GM21529 (cell line): ENCODE results near the gene VPS13D.

Source experiments
- ATAC-seq: cut with Tn5 transposase; IDR thresholded peaks from one replicate; pipeline ENCODE4 v1.9.1; 2021; ENCODE audit not compliant: unreplicated experiment

VPS13D gene

DNA sequence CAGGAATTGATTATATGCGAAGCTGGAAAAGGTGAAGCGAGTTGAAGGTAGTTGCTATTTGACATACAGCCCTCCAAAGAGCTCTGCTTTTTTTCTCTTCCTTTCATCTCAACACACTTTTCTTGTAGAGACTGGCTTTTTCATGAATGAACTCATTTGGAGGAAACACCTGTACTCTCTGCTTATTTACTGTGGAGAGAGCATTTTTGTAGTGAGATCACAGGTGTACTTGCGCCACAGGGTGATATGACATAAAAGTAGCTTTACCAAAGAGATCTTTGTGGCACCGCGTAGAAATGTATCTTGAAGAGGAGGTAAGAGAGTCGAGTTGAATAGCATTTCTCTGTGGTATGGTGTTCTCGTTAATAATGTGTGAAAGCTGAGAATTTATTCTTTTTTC lies 187.6 kb downstream of the VPS13D start:
- no peak for ATAC-seq

DNA sequence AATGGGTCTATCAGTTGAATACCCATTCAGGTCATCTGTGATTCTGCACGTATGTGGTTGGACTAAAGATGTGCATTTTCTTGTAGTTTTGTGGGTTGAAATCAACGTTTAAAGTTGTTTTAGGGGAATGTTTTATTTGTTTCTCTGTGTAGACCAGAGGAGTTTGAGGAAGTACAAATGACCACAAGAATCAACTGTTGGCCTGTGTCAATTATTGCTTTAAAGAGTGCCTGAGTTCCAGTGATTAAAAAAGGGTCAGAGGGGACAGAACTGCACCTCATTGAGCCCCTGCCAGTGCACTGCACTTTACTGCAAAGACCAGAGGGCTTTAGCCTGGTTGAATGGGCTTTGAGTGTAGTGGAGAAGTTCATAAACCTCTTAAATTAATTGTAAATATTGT lies 190.3 kb downstream of the VPS13D start:
- no peak for ATAC-seq

DNA sequence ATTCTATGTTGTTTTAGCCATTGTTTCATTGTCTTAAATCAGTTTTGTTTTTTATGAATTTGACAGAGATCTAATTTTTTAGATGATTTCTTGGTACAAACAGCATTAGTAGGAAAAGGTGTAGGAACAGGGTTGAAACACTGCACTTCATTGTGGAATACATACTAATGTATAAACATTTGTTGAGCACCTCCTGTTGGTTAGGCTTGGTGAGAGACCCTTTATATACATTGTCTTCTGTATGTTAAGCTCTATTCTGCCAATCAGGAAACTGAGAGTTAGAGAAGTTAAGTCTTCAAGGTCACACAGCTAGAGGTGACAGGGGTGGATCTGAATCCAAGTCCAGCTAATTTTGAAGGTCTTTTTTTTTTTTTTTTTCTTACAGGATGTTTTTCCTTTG lies 192.7 kb downstream of the VPS13D start:
- ATAC-seq: no peak

DNA sequence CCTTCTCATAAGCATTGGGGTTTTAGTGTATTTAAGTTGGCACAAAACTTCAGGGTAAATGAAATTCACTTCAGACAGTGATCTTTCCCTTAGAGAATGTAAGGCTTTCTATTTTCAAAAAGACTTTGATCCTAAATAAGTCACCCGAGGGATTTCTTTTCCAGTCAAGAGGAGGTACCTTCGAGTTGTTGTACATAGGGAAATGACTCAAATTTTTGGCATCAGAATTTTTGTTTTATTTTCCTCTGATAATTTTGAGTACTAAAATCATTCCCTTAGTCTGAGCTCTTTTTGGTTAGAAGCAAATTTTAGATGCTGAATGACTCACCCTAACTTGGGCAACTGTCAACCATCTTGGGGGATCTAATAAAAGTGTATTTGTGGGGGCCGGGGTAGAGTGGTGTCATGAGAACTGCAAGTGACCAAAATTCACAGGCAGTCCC lies 194.3 kb downstream of the VPS13D start:
- no peak for ATAC-seq

DNA sequence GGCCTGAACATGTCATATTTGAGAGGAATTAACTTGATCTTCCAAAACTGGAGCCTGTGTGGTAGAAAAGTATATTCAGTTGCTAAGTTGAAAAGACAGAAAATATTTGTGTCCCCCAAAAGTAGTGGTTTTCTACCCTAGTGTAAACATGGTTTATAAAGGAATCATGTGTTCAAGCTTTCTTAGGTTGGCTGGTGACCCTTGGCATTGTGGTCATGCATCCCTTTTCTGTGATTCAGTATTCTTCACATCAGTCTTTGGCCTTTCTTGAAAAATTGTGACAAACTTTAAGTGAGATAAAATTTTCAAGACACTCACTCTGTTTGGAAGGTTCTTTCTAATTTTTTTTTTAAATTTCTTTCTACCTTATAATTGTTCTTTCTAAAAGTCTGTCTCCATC lies 195.0 kb downstream of the VPS13D start:
- ATAC-seq: no peak

DNA sequence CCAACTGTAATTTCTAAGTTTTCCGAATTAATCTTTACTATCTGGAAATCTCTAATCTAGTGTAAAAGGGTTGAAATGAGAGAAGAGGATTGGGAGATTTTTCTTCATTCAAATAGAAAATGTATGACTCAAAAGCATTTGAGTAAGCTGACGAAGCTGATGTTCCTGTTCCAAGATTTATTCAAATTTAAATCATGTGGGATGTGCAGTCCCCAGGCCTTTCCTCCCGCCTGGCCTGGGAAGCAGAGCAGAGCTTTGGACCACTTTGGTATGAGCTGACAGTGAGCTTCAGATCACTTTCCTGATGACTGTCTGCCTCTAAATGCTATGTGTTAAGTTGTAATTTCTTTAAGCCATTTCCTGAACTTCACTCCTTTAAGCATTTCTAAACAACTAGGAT lies 196.2 kb downstream of the VPS13D start:
- no peak for ATAC-seq

DNA sequence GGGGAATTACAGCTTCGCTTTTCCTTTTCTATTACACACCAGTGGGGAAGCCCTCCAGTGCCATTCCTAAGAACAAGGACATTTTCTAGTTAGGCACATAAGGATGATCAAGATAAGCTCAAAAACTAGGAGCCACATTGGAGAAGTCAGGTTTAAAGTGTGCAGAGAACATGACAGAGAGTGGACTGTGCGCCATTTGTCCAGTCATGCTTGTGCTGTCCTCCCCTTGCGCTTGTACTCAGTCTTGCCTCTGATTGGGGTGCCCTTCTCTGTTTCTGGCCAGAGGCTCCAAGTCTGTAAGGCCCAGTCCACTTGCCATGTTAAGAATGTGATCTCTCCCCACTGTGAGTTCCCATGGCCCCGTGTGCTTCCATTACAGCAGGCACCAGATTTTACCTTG lies 198.5 kb downstream of the VPS13D start:
- ATAC-seq: no peak

DNA sequence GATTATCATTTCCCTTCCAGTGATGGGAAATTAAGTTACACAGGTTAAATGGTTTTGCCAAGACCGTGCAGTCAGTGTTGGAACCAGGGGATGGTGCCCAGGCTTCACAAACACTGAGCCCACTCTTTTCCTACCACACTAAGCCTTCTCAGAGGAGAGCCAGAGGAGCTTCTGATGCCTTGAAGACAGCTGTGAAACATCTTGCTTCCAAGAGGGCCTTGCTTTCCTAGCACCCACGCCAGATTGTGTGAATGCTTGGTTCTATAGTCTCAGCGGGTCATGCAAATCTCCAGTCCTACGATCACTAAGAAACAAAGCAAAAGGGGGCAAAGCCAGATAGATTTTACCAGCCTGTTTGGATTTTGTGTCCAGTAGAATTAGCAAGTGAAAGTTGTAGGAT lies 200.7 kb downstream of the VPS13D start:
- no peak for ATAC-seq

DNA sequence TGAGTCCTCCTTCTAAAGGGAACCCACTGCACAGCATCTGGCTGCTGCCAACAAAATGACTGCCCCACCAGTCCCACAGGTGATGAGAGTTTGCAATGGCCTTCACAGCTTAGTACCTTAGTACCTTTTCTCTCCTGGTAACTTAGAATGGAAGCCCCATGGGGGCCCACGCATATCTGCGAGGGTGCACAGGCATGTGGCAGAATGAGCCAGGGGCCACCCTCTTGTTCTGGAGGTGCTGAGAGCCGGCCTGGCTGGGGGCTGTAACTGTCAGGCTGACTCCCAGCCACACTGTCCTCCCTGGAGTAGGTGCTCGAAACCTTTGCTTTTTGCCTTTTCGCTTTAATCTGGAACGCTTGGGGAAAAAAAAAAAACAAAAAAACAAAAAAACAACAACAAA lies 203.1 kb downstream of the VPS13D start:
- no peak for ATAC-seq

DNA sequence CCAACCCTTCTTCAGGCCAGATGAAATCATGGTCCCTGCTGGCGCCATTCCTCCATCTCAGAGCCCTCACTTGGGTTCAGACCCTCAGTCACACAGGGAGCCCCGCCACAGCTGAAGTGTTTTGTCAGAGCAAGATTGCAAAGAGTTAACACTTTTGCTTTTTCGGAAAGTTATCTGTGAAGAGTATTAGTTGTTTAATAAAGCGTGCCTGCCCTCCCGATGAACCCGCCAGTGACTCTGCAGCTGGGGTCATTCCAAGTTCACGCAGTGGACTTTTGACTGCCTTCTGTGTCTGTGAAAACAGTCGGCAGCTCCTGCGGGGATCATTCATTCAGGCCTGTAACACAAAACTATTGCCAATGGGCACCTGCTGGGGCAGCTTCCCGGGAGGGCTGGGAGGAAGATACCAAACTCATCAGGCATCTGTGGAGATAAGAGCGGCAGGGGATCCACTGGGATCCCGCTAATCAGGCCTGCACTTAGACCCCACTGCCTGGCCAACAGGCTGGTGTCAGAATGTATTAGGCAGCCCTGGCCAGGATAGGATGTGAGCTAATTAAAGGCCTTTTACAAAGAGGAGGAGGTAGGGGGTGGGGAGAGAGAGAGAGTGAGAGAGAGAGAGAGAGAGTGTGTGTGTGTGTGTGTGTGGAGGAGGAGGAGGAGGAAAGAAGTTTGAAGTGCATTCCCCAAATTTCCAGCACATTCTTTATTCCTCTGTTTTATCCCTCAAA lies 203.7 kb downstream of the VPS13D start:
- no peak for ATAC-seq

DNA sequence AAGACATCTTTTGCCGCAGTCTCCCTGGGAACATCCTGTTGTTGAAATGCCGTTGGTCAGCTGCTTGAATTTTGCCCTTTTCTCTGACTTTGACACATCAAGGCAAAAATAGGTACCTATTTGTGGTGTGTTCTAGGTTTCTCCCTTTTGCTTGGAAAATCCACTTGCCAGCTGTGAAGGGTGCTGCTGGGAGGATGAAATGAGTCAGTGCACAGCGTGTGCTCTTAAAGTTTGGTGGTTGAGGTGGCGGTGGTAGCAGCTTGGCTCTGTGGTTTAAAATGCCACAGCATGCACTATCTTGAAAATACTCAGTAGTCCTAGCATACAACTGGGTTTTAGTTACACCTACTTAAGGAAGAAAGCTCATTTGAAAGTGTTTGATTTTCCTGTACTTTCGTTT lies 204.3 kb downstream of the VPS13D start:
- no peak for ATAC-seq

DNA sequence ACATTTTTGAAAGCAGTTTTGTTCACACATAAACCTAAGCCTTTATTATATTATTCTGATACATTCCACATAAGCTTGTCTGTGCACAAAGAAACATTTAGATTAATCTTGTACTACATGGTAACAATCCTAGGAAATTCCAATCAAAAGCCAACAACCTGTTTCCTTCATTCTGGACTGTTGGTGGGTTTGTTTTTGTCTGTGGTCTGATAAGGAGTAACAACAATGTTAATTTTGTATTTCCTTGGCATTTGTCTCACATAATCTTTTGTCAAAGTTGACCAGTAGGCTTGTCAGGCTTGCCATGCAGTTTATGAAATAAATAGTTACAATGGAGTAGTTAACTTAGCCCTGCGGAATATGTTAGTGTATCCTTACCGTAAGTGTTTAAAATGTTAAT lies 204.9 kb downstream of the VPS13D start:
- no peak for ATAC-seq

DNA sequence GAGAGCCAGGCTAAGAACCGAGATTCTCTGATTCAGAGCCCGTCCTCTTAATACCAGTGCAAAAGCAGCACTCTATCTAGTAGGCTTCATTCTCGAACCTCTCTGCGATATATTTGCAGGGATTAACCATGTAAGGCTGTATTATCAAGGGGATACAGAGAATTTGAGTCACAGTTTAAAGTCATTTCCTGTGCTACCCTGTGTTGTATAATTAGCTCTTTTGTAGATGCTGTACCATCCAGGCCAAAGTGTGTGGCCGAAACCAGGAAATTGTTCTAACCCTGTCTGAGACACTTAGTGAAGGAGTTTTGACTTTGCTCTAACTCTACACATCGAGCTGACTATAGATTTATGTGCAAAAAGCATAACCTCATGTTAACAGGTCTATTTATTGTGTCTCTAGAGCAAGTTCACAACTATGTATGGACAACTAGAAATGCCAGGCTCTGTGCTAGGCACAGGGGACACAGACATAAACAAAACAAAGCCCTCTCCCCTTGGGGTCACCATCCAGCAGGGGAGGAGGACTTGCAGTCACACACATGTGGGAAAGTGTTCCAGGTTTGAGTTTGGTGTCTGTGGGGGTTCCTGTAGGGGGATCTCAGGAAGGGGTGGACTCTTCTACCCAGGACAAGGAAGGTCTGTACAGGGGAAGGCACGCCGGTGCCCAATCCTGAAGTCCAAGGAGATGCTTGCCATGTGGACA lies 206.0 kb downstream of the VPS13D start:
- ATAC-seq: peak; percentile 81

DNA sequence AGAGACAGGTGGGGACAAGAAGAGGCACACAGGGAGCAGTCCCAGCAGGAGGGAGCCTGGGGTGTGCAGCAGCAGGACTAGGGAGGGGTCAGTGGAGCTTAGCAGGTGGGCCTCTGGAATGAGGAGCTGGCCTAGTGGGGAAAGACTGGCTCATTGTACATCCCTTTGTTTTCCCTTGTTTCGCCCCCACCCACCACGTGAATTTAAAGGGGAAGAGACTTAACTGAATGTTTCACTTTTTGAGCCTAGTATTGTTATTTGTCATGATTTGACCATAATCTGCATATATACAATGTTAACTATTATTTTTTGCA lies 206.5 kb downstream of the VPS13D start:
- ATAC-seq: no peak

DNA sequence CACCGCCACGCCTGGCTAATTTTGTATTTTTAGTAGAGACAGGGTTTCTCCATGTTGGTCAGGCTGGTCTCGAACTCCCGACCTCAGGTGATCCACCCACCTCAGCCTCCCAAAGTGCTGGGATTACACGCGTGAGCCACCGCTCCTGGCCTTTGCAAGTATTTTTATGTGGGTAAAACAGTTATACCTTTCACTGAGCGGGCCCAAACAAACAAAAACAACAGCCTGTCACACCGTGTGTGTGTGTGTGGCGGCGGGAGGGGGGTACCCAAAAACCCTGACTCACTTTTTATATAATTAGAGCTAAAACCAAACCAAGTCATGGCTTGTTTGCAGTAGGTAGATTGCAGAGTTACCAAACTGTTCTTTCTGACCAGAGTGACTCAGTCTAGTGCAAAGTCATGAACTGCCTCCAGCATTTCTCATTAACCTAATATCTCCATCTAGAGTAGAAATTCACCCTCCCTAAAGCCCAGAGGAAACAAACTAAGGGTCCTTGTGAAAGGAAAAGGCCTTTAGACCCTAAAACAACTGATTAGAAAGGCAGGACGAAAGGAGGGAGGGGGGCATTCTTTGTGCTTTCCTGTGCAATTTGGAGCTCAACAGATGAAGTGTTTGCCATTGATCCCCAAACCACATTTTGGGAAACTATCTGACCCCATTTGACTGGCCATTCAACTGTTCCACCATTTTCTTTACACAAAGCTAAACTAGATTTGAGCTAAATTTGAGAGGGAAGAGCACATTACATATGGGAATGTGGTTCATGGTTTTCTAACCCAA lies 207.2 kb downstream of the VPS13D start:
- ATAC-seq: no peak

DNA sequence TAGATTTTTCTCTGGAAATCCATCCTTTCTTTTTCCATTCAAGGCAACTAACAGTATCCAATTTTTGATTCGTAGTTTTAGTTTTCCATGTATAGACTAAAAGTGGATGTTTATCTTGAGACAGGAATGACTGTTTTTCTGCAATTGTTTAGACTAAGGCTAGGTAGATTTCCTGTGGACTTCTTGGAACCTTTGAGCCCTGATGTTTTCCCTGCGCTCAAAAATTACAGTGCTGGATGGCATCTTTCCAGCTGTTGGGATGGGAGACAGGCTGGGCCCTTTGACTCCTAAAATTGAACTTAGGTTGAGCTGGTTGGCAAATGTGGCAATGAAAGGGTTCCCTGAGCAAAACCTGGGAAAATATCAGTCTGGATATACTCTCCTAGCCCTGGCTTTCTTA lies 207.8 kb downstream of the VPS13D start:
- ATAC-seq: no peak

DNA sequence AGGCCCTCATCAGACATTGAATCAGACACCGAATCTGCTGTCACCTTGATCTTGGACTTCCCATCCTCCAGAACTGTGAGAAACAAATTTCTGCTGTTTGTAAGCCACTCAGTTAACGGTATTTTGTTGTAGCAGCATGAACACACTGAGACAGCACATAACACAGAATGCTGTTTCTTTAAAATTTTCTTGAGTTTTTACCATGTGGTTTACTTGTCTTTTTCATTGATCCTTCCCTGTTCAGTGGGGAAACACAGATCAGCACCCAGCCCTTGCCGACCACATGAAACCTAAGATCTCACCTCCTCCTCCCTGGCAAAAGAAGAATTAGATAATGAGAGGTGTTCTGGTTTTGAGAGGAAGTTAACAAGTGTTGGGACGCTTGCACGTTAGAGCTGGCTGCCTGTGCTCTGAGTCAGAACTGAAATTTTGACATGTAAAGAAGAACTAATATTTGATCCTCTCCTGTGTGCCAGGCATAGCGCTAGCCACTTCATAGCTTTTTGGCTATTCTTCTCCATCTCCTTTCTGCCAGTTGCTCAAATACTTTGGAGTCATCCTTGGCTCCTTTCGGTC lies 208.6 kb downstream of the VPS13D start:
- ATAC-seq: no peak

DNA sequence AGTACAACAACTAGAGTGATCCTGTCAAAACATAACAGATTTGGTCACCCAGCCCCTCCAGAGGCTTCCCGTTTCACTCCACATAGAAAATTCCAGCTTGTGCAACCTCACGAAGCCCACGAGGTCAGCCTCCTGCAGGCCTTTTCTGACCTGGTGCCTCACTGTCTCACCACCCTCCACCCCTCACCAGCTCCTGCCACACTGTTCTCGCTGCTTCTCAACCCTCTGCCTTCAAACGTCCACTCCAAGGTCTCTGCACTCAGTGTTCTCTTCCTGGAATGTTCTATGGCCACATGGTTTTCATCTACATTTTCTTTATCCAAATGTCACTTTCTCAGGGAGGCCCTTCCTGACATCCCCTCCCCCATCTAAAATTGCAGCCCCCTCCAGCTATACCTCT lies 209.2 kb downstream of the VPS13D start:
- ATAC-seq: no peak

DNA sequence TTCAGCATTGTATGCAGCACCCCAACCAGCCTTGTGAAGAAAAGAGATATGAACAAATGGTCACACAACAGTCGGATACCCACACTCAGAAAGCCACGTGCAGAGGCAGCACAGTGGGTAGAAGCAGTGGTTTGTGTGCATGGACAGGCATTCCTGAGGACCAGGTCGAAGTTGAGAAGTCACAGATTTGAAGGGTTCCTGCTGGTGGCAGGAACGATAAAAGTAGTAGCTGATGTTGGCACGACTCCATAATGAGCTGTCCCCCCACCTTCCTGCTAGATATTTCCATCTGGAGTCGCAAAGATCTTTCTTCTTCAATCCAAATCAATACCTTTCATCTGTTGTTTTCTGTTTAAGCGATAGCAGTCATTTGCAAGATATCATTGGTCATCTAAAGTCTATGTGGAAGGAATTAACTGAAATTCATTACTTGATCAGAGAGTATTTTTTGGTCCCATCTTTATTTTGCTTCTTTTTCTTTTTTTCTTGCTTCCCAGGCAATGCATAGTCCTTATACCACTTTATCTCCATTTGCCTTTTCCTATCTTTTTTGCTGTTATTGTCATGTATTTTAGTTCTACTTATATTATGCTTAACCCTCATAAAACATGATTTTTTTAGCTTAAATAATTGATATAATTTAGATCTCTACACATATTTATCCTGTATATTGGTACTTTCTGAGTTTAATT lies 211.7 kb downstream of the VPS13D start:
- ATAC-seq: no peak

DNA sequence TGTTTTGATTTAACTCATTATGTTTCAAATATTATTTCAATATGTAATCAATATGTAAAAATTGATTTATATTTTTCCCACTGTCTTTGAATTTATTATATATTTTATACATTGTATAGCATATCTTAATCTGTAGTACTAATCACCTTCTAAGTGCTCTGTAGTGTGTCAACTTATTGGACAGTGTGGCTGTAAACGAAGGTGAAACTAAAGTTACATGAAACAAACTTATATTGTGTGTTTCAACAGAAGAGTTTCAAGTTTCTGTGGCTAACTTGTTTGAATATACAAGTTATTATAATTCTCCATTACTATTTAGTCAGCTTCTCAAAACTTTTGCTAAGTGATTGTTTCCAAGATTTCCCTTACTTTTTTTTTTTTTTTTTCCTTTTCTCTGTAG lies 212.4 kb downstream of the VPS13D start:
- no peak for ATAC-seq

DNA sequence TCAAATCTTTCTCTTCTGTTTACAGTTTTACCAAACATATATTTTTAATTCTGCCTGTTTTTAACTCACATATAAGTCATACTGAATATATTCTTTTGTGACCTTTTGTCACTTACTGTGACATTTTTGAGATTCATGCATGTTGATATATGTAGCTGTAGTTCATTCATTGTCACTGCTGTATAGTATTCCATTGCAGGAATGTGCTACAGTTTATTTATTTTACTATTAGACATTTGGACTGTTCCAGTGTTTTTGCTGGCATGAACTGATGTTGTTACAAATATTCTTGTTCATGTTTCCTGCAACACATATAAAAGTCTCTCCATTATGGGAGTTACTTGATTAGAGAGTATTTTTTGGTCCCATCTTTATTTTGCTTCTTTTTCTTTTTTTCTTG lies 213.3 kb downstream of the VPS13D start:
- ATAC-seq: no peak
